Heart right ventricle (tissue), 16 donors: ENCODE data around the gene LHPP. TPM values are rescaled to one million over a fixed set of nuclear protein-coding genes. Genes with fewer than 3 reads are reported as not detected.

Experiments used
- ATAC-seq, 8 donors: fragments of 200-7000 bp; cut with Tn5 transposase; one replicate each; pipeline ENCODE4 v1.9.1; 2020; ENCODE audit warnings: mild to moderate bottlenecking in 8 of 8, moderate library complexity in 8 of 8, moderate number of reproducible peaks in 1 of 8
- DNase-seq, 2 donors: peaks; one replicate each; pipeline ENCODE4 v3.0.0-alpha.2; 2020
- H3K27ac ChIP-seq, 10 donors: fragments of 200-600 bp; sonication (generic) in 2 of 10; one replicate each; pipeline versions ENCODE4 v1.5.0 to v1.8.0; 2020 to 2022; ENCODE audit warnings: mild to moderate bottlenecking in 3 of 10
- H3K27me3 ChIP-seq, 7 donors: fragments of 200-600 bp; one replicate each; pipeline ENCODE4 v1.8.0; 2021 to 2022; ENCODE audit warnings: mild to moderate bottlenecking in 2 of 7
- H3K36me3 ChIP-seq, 9 donors: fragments of 200-600 bp; sonication (generic) in 1 of 9; one replicate each; pipeline versions ENCODE4 v1.5.0 to v1.8.0; 2020 to 2022; ENCODE audit warnings: mild to moderate bottlenecking in 2 of 9
- H3K4me1 ChIP-seq, 9 donors: fragments of 200-600 bp; sonication (generic) in 1 of 9; one replicate each; pipeline versions ENCODE4 v1.5.0 to v1.8.0; 2020 to 2022; ENCODE audit warnings: mild to moderate bottlenecking in 4 of 9
- H3K4me3 ChIP-seq, 10 donors: fragments of 200-600 bp; sonication (generic) in 2 of 10; one replicate each; pipeline versions ENCODE4 v1.5.0 to v1.8.0; 2020 to 2022; ENCODE audit warnings: mild to moderate bottlenecking in 7 of 10, moderate library complexity in 2 of 10
- H3K9me3 ChIP-seq, 11 donors: fragments of 200-600 bp in 10 of 11; sonication (generic) in 2 of 11; one replicate each; pipeline versions ENCODE4 v1.5.0 to v1.8.0; 2013 to 2022; ENCODE audit warnings: mild to moderate bottlenecking in 2 of 11, control low read depth in 1 of 11, moderate library complexity in 1 of 11
- CTCF ChIP-seq, 9 donors: fragments of 200-600 bp; sonication (generic) in 2 of 9; IDR thresholded peaks; one replicate each; pipeline versions ENCODE4 v1.5.0 to v1.8.0; 2021 to 2022; ENCODE audit warnings: antibody characterized with exemption in 9 of 9, mild to moderate bottlenecking in 5 of 9, moderate library complexity in 1 of 9
- WGBS, 2 donors: extraction: QIAGEN DNeasy Blood & Tissue Kit; methylation state at CpG; one replicate each; pipeline ENCODE4 v1.1.7; 2013; ENCODE audit warnings: inconsistent platforms in 1 of 2; 5-methylcytosine and 5-hydroxymethylcytosine counted together
- intact Hi-C, 10 donors: fragments of 100-400 bp; cut with DNase I; formaldehyde crosslinking; loops; one replicate each; pipeline versions ENCODE4 v1.11.1 to v1.14.2; 2022
- polyA plus RNA-seq, 2 donors: library from polyadenylated mRNA; stranded (reverse); fragments of 200-250 nt; gene quantifications; one replicate each; pipeline ENCODE4 v1.2.3, GENCODE V29; 2013
- total RNA-seq, 10 donors: library from RNA; stranded (reverse); fragmentation: NEBNext Ultra II Directional in 3 of 10; extraction: Animal tissue kit (Norgen Biotek cat#: 25700) in 3 of 10; gene quantifications; one replicate each; pipeline versions ENCODE4 v1.2.1 to v1.2.4, GENCODE V29; 2021 to 2023
- donor health status: Arrhythmogenic right ventricular cardiomyopathy.
- donor health status: ischemic (EF 13 %, LVEDD 7.1; RV severe dilation, severe dysfunction).
- donor health status: healthy with polysubstance abuse.
- donor health status: DM: no; HTN: yes; CAD: no.
- donor health status: DM: no; HTN: no; CAD: no.
- donor health status: ischemic (EF 25% LVEDD 6.9; RV normal size, moderate dysfunction).
- donor health status: ischemic (EF 25% LVEDD 5.7; RV mildly dilated, moderate dysfunction).
- donor health status: healthy.
- donor health status: DM: yes; HTN: yes; CAD: no.
- donor health status: Ischemic cardiomyopathy.
- donor health status: ischemic (EF 35%, LVEDD 5.7; RV mildly dilated, moderate dysfunction).
- donor health status: nonischemic (EF 11% LVEDD 7.7; RV severe dilation, severe dysfunction).
- donor health status: DM: yes; HTN: yes; CAD: no.
- donor health status: PGD.
- donor health status: ischemic (EF 29% LVEDD 5.4; RV normal size, mild dysfunction).
- donor health status: nonischemic (EF 23%, LVEDD 6.1; RV moderate dilation, normal function).

Gene LHPP
- total and polyA plus RNA-seq, 12 donors, result 4.2 to 20.5 (median 11.7) TPM

GRCh38 chr10:124650820-124651401 lies 189.3 kb downstream of the LHPP start:
- H3K36me3 ChIP-seq, result peaks cover 0 to 15% (median 0%) of the 10 kb centered on the region in 9 donors

GRCh38 chr10:124651402-124651891 lies 189.8 kb downstream of the LHPP start:
- Histone ChIP-seq H3K27me3 (no peaks in the 10 kb centered on the region), H3K4me3 (no peak overlapping the region), H3K27ac (peak overlapping the region in 8 of 10 donors; percentile 24 to 91 (median 80)), H3K9me3 (no peaks in the 10 kb centered on the region), H3K4me1 (peaks cover 59 to 100% (median 89%) of the 10 kb centered on the region in 9 donors), H3K36me3 (peaks cover 0 to 18% (median 0%) of the 10 kb centered on the region in 9 donors)
- DNase-seq, result no peak
- TF ChIP-seq CTCF (IDR thresholded peaks at IDR 0.05), result no peak
- intact Hi-C loops, result no loop called here
- no peak for ATAC-seq
- 84 to 86% methylated on average over 14 of the region's 14 CpGs for WGBS, 2 donors

More at GRCh38 chr10:124650820-124651401, 189.3 kb downstream of the LHPP start:
- intact Hi-C loops, result no loop called here
- Histone ChIP-seq H3K9me3 (no peaks in the 10 kb centered on the region), H3K4me1 (peaks cover 64 to 100% (median 94%) of the 10 kb centered on the region in 9 donors), H3K27ac (peak overlapping the region in 7 of 10 donors; percentile 24 to 91 (median 82)), H3K4me3 (no peak overlapping the region), H3K27me3 (no peaks in the 10 kb centered on the region)
- no peak for TF ChIP-seq CTCF (IDR thresholded peaks at IDR 0.05)
- DNase-seq (peak in 1 of 2 donors; percentile 16), ATAC-seq (no peak)
- 89 to 92% methylated on average over 13 of the region's 13 CpGs for WGBS, 2 donors

- H3K4me3 ChIP-seq, result no peak overlapping the region
- ATAC-seq (no peak), DNase-seq (no peak)
- no peak for TF ChIP-seq CTCF (IDR thresholded peaks at IDR 0.05)
- WGBS, 2 donors, result 92 to 94% methylated on average over 5 of the region's 5 CpGs
- H3K9me3 ChIP-seq, result no peaks in the 10 kb centered on the region
- H3K27me3 ChIP-seq, result no peaks in the 10 kb centered on the region
- H3K4me1 ChIP-seq, result peaks cover 52 to 95% (median 83%) of the 10 kb centered on the region in 9 donors
- peaks cover 0 to 18% (median 0%) of the 10 kb centered on the region in 9 donors for H3K36me3 ChIP-seq
- intact Hi-C loops, result no loop called here
- H3K27ac ChIP-seq, result peak overlapping the region in 9 of 10 donors; percentile 59 to 91 (median 79)
These were observed 190.6 kb downstream of the LHPP start for GRCh38 chr10:124652200-124652599.

GRCh38 chr10:124652701-124653100 lies 191.1 kb downstream of the LHPP start:
- no peaks in the 10 kb centered on the region for H3K9me3 ChIP-seq
- peaks cover 0 to 18% (median 0%) of the 10 kb centered on the region in 9 donors for H3K36me3 ChIP-seq
- peak overlapping the region in 9 of 10 donors; percentile 59 to 91 (median 79) for H3K27ac ChIP-seq
- peaks cover 48 to 95% (median 83%) of the 10 kb centered on the region in 9 donors for H3K4me1 ChIP-seq
- intact Hi-C loops, result no loop called here
- DNase-seq, result no peak
- 78 to 86% methylated on average over 8 of the region's 8 CpGs for WGBS, 2 donors
- TF ChIP-seq CTCF (IDR thresholded peaks at IDR 0.05), result no peak
- H3K27me3 ChIP-seq, result no peaks in the 10 kb centered on the region
- no peak overlapping the region for H3K4me3 ChIP-seq
- ATAC-seq, result no peak
